ENCODE results near the gene MAFB. TPM values are rescaled to one million over a fixed set of nuclear protein-coding genes. Genes with fewer than 3 reads are reported as not detected.

The MAFB gene
- total RNA-seq, 4 donors from 2014 or later: 17.0 to 66.9 (median 28.7) TPM

DNA sequence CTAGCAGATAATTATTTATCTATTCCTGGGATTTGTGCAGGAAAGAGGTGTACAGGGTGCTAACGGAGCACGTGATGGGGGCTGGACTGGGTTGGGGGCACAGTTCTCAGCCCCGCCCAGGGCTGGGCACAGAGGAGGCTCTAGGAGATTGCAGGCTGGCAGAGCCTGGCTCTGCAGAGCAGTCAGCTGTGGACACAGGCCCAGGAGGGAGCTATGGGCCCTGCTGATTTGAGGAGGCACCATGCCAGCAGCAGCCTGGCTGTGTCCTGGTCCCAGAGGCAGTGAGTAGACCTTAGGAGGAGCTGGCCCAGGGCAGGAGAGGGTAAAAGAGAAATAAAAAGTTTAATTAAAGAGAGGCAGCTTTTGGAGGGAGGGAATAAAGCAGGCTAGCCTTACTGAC, 19.3 kb downstream of the MAFB start:
- no peaks in the 10 kb centered on the region for H3K36me3 ChIP-seq
- 100% methylated on average over 1 of the region's 3 CpGs; no CpG with 5 or more reads in 1 of the 2 donors for WGBS, 2 donors (ENCODE audit: low coverage in 1 of 2)
- no peak overlapping the region for H3K4me3 ChIP-seq
- no peak overlapping the region for H3K27ac ChIP-seq
- no peaks in the 10 kb centered on the region for H3K9me3 ChIP-seq
- H3K27me3 ChIP-seq: peaks cover 16% of the 10 kb centered on the region
- no peaks in the 10 kb centered on the region for H3K4me1 ChIP-seq
- no peak for ATAC-seq
- TF ChIP-seq EP300 (IDR thresholded peaks at IDR 0.05) (no peak), POLR2A (IDR thresholded peaks at IDR 0.05) (no peak), POLR2AphosphoS5 (IDR thresholded peaks at IDR 0.05) (no peak)
- TF ChIP-seq, protein P1, sequence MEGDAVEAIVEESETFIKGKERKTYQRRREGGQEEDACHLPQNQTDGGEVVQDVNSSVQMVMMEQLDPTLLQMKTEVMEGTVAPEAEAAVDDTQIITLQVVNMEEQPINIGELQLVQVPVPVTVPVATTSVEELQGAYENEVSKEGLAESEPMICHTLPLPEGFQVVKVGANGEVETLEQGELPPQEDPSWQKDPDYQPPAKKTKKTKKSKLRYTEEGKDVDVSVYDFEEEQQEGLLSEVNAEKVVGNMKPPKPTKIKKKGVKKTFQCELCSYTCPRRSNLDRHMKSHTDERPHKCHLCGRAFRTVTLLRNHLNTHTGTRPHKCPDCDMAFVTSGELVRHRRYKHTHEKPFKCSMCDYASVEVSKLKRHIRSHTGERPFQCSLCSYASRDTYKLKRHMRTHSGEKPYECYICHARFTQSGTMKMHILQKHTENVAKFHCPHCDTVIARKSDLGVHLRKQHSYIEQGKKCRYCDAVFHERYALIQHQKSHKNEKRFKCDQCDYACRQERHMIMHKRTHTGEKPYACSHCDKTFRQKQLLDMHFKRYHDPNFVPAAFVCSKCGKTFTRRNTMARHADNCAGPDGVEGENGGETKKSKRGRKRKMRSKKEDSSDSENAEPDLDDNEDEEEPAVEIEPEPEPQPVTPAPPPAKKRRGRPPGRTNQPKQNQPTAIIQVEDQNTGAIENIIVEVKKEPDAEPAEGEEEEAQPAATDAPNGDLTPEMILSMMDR (IDR thresholded peaks at IDR 0.05): no peak

DNA sequence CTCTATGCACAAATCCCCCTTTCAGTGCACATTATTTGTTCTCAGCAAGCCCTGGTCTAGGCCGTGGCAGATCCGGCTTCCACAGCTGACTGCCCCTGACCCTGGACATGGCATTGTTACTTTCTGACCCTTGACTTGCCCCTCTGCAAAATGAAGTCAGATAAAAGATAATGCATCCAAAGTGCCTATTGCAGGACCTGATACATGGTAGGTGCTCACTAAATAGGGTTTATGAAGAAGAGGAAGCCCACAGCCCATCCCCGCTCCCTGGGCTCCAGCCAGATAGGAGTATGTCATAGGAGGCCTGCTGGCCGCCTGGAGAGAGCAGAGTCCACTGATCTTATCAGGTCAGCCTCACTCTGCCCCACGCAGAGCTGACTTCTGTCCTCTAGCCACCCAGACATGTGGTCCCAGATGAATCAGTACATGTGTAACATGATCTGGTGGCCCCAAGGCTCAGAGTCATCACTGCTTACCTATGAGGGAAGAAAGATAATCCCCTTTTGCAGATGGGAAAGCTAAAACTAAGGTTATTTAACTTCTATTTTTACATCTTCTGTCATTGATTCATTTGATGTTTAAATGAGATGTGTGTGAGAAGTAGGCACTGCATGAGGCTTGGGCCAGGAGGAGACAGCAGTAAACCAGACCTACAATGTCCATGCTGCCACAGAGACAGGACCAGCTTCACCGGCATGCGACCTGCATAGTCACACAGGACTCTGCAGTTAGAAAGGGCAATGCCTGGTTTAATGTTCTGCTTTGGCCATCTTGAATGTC, 20.4 kb downstream of the MAFB start:
- H3K36me3 ChIP-seq: no peaks in the 10 kb centered on the region
- no peak for ATAC-seq
- H3K27ac ChIP-seq: no peak overlapping the region
- no peaks in the 10 kb centered on the region for H3K9me3 ChIP-seq
- TF ChIP-seq POLR2A (IDR thresholded peaks at IDR 0.05): no peak
- no peak for TF ChIP-seq EP300 (IDR thresholded peaks at IDR 0.05)
- TF ChIP-seq POLR2AphosphoS5 (IDR thresholded peaks at IDR 0.05): no peak
- TF ChIP-seq, protein P1 (IDR thresholded peaks at IDR 0.05): no peak
- H3K4me1 ChIP-seq: no peaks in the 10 kb centered on the region
- no peak overlapping the region for H3K4me3 ChIP-seq
- H3K27me3 ChIP-seq: peaks cover 14% of the 10 kb centered on the region
- WGBS, 2 donors (ENCODE audit: low coverage in 1 of 2): 87 to 90% methylated on average over 3 to 4 of the region's 7 CpGs

DNA sequence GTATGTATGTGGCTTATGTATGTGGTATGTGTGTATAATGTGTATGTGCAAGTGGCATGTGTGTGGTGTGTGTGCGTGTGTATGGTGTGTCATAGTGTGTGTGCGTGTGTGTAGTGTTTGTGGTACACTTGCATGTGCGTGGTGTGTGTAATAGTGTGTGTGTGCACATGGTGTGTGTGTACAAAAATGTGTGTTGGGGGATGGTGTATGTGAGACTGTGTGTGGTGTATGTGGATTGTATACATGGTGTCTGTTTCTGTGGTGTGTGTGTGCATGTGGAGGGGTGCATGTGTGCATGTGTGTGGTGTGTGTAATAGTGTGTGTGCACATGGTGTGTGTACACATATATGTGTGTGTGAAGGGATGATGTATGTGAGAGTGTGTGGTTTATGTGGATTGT, 21.5 kb downstream of the MAFB start:
- no peak overlapping the region for H3K4me3 ChIP-seq
- no peaks in the 10 kb centered on the region for H3K36me3 ChIP-seq
- WGBS, 2 donors (ENCODE audit: low coverage in 1 of 2): 89 to 96% methylated on average over 3 of the region's 3 CpGs
- H3K27me3 ChIP-seq: peaks cover 11% of the 10 kb centered on the region
- no peak for ATAC-seq
- H3K27ac ChIP-seq: no peak overlapping the region
- TF ChIP-seq POLR2A (IDR thresholded peaks at IDR 0.05): no peak
- TF ChIP-seq, protein P1 (IDR thresholded peaks at IDR 0.05): no peak
- TF ChIP-seq POLR2AphosphoS5 (IDR thresholded peaks at IDR 0.05): no peak
- TF ChIP-seq EP300 (IDR thresholded peaks at IDR 0.05): no peak
- no peaks in the 10 kb centered on the region for H3K9me3 ChIP-seq
- H3K4me1 ChIP-seq: no peaks in the 10 kb centered on the region

DNA sequence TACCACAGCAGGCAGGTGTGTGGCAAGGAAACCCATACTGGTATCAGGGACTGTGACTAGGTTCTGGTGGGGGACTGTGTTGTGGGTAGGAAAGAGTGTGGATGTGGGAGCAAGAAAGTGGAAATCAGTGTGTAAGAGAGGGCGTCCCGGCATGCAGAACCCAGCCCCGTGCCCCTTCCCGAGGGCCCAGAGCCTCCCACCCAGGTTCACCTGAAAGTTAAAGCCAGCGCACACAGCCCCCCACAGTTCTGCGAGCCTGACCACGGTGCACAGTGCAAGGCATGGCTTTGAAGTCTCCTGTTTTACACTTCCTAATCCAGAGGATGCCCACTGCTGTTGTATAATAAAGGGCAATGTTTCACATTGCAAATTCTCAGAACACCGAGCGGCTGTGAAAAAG, 22.7 kb downstream of the MAFB start:
- no peaks in the 10 kb centered on the region for H3K9me3 ChIP-seq
- H3K4me1 ChIP-seq: no peaks in the 10 kb centered on the region
- no peak for ATAC-seq
- TF ChIP-seq EP300 (IDR thresholded peaks at IDR 0.05) (no peak), POLR2A (IDR thresholded peaks at IDR 0.05) (no peak)
- H3K36me3 ChIP-seq: no peaks in the 10 kb centered on the region
- no peak overlapping the region for H3K4me3 ChIP-seq
- H3K27ac ChIP-seq: no peak overlapping the region
- 87 to 92% methylated on average over 6 to 7 of the region's 9 CpGs for whole genome bisulfite sequencing, 2 donors (ENCODE audit: low coverage in 1 of 2)
- no peaks in the 10 kb centered on the region for H3K27me3 ChIP-seq

DNA sequence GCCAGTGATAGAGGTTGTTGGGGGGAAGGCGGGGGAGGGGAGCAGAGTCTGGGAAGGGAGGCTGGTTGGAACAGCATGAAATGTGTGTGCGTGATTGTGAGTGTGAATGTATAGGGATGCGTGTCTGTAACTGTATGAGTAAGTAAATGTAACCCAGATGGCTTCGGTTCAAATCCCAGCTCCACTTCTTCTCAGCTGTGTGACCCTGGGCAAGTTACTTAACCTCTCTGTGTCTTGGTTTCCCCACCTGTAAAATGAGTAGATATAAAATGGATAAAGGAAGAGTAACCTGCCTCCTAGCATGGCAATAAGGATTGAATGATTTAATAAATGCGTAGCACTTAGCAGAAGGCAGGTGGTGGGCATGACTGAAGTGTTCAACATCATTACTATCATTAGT, 24.1 kb downstream of the MAFB start:
- Histone ChIP-seq H3K4me3 (no peak overlapping the region), H3K36me3 (no peaks in the 10 kb centered on the region), H3K27me3 (no peaks in the 10 kb centered on the region), H3K4me1 (no peaks in the 10 kb centered on the region), H3K27ac (no peak overlapping the region), H3K9me3 (no peaks in the 10 kb centered on the region)
- 89 to 100% methylated on average over 1 to 4 of the region's 5 CpGs for WGBS, 2 donors (ENCODE audit: low coverage in 1 of 2)
- no peak for ATAC-seq
- no peak for TF ChIP-seq POLR2A (IDR thresholded peaks at IDR 0.05)
- no peak for TF ChIP-seq POLR2AphosphoS5 (IDR thresholded peaks at IDR 0.05)
- no peak for TF ChIP-seq EP300 (IDR thresholded peaks at IDR 0.05)
- TF ChIP-seq, protein P1 (IDR thresholded peaks at IDR 0.05): no peak
